HFFc6 (cell line): ENCODE results near the gene PDCD1LG2. TPM values are rescaled to one million over a fixed set of nuclear protein-coding genes. Genes with fewer than 3 reads are reported as not detected.
A peak's percentile ranks its signal among the peaks of the same experiment; 100 is the strongest.

ENCODE experiments used
- DNase-seq: peaks from one replicate; pipeline ENCODE4 v3.0.0-alpha.2; 2018
- H3K27ac Mint-ChIP-seq: 2 replicates; pipeline ENCODE4 v1.8.0; 2020; ENCODE audit warnings: mild to moderate bottlenecking, mixed read lengths
- H3K27me3 Mint-ChIP-seq: 2 replicates; pipeline ENCODE4 v1.8.0; 2021; ENCODE audit warnings: mild to moderate bottlenecking, moderate library complexity, mixed read lengths; ENCODE audit not compliant: insufficient read depth
- H3K36me3 Mint-ChIP-seq: 2 replicates; pipeline ENCODE4 v1.8.0; 2021; ENCODE audit warnings: low read depth, mixed read lengths
- H3K4me1 Mint-ChIP-seq: 2 replicates; pipeline ENCODE4 v1.8.0; 2020; ENCODE audit warnings: low read depth, mixed read lengths
- H3K4me3 Mint-ChIP-seq: 2 replicates; pipeline ENCODE4 v1.8.0; 2020; ENCODE audit warnings: mild to moderate bottlenecking, moderate library complexity, mixed read lengths
- H3K9me3 Mint-ChIP-seq: 2 replicates; pipeline ENCODE4 v1.8.0; 2020; ENCODE audit warnings: mild to moderate bottlenecking, mixed read lengths
- CTCF ChIP-seq: fragments of 200-600 bp; sonication (generic); IDR thresholded peaks from 2 replicates; pipeline ENCODE4 v1.5.0; 2021; ENCODE audit warnings: antibody characterized with exemption, mild to moderate bottlenecking
- total RNA-seq, 6 experiments: library from RNA; stranded (reverse); fragmentation: NEBNext Ultra II Directional; extraction: Animal tissue kit (Norgen Biotek cat#: 25700); gene quantifications; 2 replicates in 1 of 6; 3 replicates in 5 of 6; pipeline ENCODE4 v1.2.3, GENCODE V29; 2021

PDCD1LG2 gene
- total RNA-seq, 6 experiments from 2014 or later: 31.6 to 50.9 (median 42.6) TPM

GRCh38 chr9:5554254-5554653 is 43.9 kb downstream of the PDCD1LG2 start:
- Mint-ChIP-seq H3K9me3 (no peaks in the 10 kb centered on the region), H3K27me3 (peaks cover 2% of the 10 kb centered on the region), H3K27ac (peak overlapping the region; percentile 95), H3K4me1 (peaks cover 90% of the 10 kb centered on the region), H3K4me3 (peak overlapping the region; percentile 55; the same call in 1 of the 2 replicates), H3K36me3 (peaks cover 48% of the 10 kb centered on the region)
- DNase-seq: no peak
- TF ChIP-seq CTCF: no peak

GRCh38 chr9:5556101-5556705 is 45.9 kb downstream of the PDCD1LG2 start:
- no peak for TF ChIP-seq CTCF
- Mint-ChIP-seq H3K9me3 (no peaks in the 10 kb centered on the region), H3K36me3 (peaks cover 63% of the 10 kb centered on the region), H3K27ac (no peak overlapping the region; the same call in 1 of the 2 replicates), H3K27me3 (peaks cover 2% of the 10 kb centered on the region), H3K4me1 (peaks cover 71% of the 10 kb centered on the region), H3K4me3 (no peak overlapping the region)
- no peak for DNase-seq

GRCh38 chr9:5557606-5558587 is 47.6 kb downstream of the PDCD1LG2 start:
- Mint-ChIP-seq H3K9me3 (peaks cover 4% of the 10 kb centered on the region), H3K27me3 (peaks cover 2% of the 10 kb centered on the region), H3K4me1 (peaks cover 65% of the 10 kb centered on the region), H3K36me3 (peaks cover 77% of the 10 kb centered on the region), H3K4me3 (no peak overlapping the region), H3K27ac (no peak overlapping the region)
- DNase-seq: no peak
- no peak for TF ChIP-seq CTCF

GRCh38 chr9:5559659-5560058 is 49.3 kb downstream of the PDCD1LG2 start:
- Mint-ChIP-seq H3K27me3 (no peaks in the 10 kb centered on the region; the same call in none of the 2 replicates), H3K4me1 (peaks cover 65% of the 10 kb centered on the region), H3K36me3 (peaks cover 83% of the 10 kb centered on the region), H3K9me3 (peaks cover 4% of the 10 kb centered on the region), H3K4me3 (no peak overlapping the region), H3K27ac (no peak overlapping the region)
- no peak for DNase-seq
- no peak for TF ChIP-seq CTCF

GRCh38 chr9:5560443-5561100 is 50.2 kb downstream of the PDCD1LG2 start:
- H3K9me3 Mint-ChIP-seq: peaks cover 4% of the 10 kb centered on the region
- peaks cover 66% of the 10 kb centered on the region for H3K4me1 Mint-ChIP-seq
- no peaks in the 10 kb centered on the region; the same call in none of the 2 replicates for H3K27me3 Mint-ChIP-seq
- no peak for TF ChIP-seq CTCF
- no peak overlapping the region for H3K4me3 Mint-ChIP-seq
- H3K36me3 Mint-ChIP-seq: peaks cover 88% of the 10 kb centered on the region
- DNase-seq: no peak
- no peak overlapping the region for H3K27ac Mint-ChIP-seq
